Measurements from ENCODE around the gene KRTAP10-3. TPM values are rescaled to one million over a fixed set of nuclear protein-coding genes. Genes with fewer than 3 reads are reported as not detected.

KRTAP10-3 gene
- polyA plus RNA-seq, 1 of the 3 experiments (the other 2 are of a cell fraction), result not detected

- no peak overlapping the region for H3K9ac ChIP-seq
- no peaks in the 10 kb centered on the region for H3K36me3 ChIP-seq (replicated peaks in 1 of 2; ENCODE audit: control insufficient read depth in 1 of 2, insufficient read depth in 2 of 2, low read length in 1 of 2)
- no peak overlapping the region for H3K27ac ChIP-seq (ENCODE audit: low read depth in 2 of 2, low read length in 1 of 2)
- ChIA-PET POLR2A (no interaction called here), CTCF (interaction anchor here (0.6 to 3.4 kb wide), 14 partner anchors 8 to 282 kb away, joined by 3 to 31 read pairs (median 4); partner anchors contain the start of gene KRTAP10-12)
- no peaks in the 10 kb centered on the region for H3K9me2 ChIP-seq
- TF ChIP-seq ELF1 (IDR thresholded peaks at IDR 0.05), result no peak
- H3K4me3 ChIP-seq (ENCODE audit: low read depth in 2 of 2, low read length in 1 of 2), result no peak overlapping the region
- no peaks in the 10 kb centered on the region for H3F3A ChIP-seq (replicated peaks; ENCODE audit: insufficient read depth)
- H3K79me2 ChIP-seq (ENCODE audit: insufficient read depth), result no peaks in the 10 kb centered on the region
- WGBS (ENCODE audit: low lambda C conversion rate), result 59% methylated on average over 10 of the region's 11 CpGs
- H4K20me1 ChIP-seq (ENCODE audit: insufficient read depth), result no peaks in the 10 kb centered on the region
- no peak overlapping the region for H2AFZ ChIP-seq (ENCODE audit: low read depth)
- peaks cover 0 to under 1% of the 10 kb centered on the region in 2 experiments; a peak in 1 of 4 replicates for H3K4me1 ChIP-seq (ENCODE audit: control insufficient read depth in 1 of 2, insufficient read depth in 2 of 2, low read depth in 1 of 2, low read length in 1 of 2)
- 0 out of 2 replicates have a peak, but pooled peaks cover 9% of the 10 kb centered on the region for H3K27me3 ChIP-seq (ENCODE audit: insufficient read depth)
- no peak overlapping the region for H3K4me2 ChIP-seq
- H3K9me3 ChIP-seq, result no peaks in the 10 kb centered on the region
- no peak for DNase-seq
These were observed 47.2 kb downstream of the KRTAP10-3 start for GRCh38 chr21:44511219-44511937.

- POLR2A ChIA-PET, result no interaction called here
- WGBS (ENCODE audit: low lambda C conversion rate), result 45% methylated on average over 13 of the region's 36 CpGs
- no peaks in the 10 kb centered on the region for H4K20me1 ChIP-seq (ENCODE audit: insufficient read depth)
- 0 out of 2 replicates have a peak, but pooled peaks cover 9% of the 10 kb centered on the region for H3K27me3 ChIP-seq (ENCODE audit: insufficient read depth)
- H3F3A ChIP-seq (replicated peaks; ENCODE audit: insufficient read depth), result no peaks in the 10 kb centered on the region
- no peaks in the 10 kb centered on the region for H3K9me3 ChIP-seq
- peak overlapping the region; percentile 33 for H3K4me2 ChIP-seq
- H3K27ac ChIP-seq (ENCODE audit: low read depth in 2 of 2, low read length in 1 of 2), result no peak overlapping the region
- no peaks in the 10 kb centered on the region; a peak in 1 of 4 replicates for H3K4me1 ChIP-seq (ENCODE audit: control insufficient read depth in 1 of 2, insufficient read depth in 2 of 2, low read depth in 1 of 2, low read length in 1 of 2)
- DNase-seq, result peak; percentile 83
- no peaks in the 10 kb centered on the region for H3K79me2 ChIP-seq (ENCODE audit: insufficient read depth)
- H3K9ac ChIP-seq, result no peak overlapping the region
- H3K4me3 ChIP-seq (ENCODE audit: low read depth in 2 of 2, low read length in 1 of 2), result peak overlapping the region in 1 of 2 experiments; percentile 41; a peak in 1 of 4 replicates
- CTCF ChIA-PET, result interaction anchor here (0.6 to 3.4 kb wide), 18 partner anchors 8 to 290 kb away, joined by 3 to 31 read pairs (median 4); partner anchors contain the start of genes KRTAP10-12 and UBE2G2
- H3K9me2 ChIP-seq, result no peaks in the 10 kb centered on the region
- H3K36me3 ChIP-seq (replicated peaks in 1 of 2; ENCODE audit: control insufficient read depth in 1 of 2, insufficient read depth in 2 of 2, low read length in 1 of 2), result no peaks in the 10 kb centered on the region
- no peak overlapping the region for H2AFZ ChIP-seq (ENCODE audit: low read depth)
- TF ChIP-seq GABPA (IDR thresholded peaks at IDR 0.05; ENCODE audit: low read depth) (no peak), NFIC (IDR thresholded peaks at IDR 0.05; ENCODE audit: borderline replicate concordance) (no peak), JUND (IDR thresholded peaks at IDR 0.05) (no peak), TCF12 (IDR thresholded peaks at IDR 0.05) (no peak), CHD2 (IDR thresholded peaks at IDR 0.05; ENCODE audit: low read length, partially characterized antibody) (no peak), PBX3 (IDR thresholded peaks at IDR 0.05) (no peak), FOSL2 (IDR thresholded peaks at IDR 0.05; ENCODE audit: borderline replicate concordance, low read depth) (no peak), USF1 (IDR thresholded peaks at IDR 0.05; ENCODE audit: borderline replicate concordance, low read depth) (no peak), MXI1 (IDR thresholded peaks at IDR 0.05; ENCODE audit: low read depth, low read length) (no peak), EP300 (IDR thresholded peaks at IDR 0.05; ENCODE audit: borderline replicate concordance in 1 of 2, low read depth in 1 of 2, low read length in 1 of 2) (no peak), IRF3 (IDR thresholded peaks at IDR 0.05; ENCODE audit: low read depth, low read length) (no peak), SMC3 (IDR thresholded peaks at IDR 0.05; ENCODE audit: low read depth, low read length) (peak; percentile 44), RCOR1 (IDR thresholded peaks at IDR 0.05; ENCODE audit: low read length) (no peak), RAD21 (IDR thresholded peaks at IDR 0.05; ENCODE audit: low read length) (peak; percentile 60), FOXM1 (IDR thresholded peaks at IDR 0.05; ENCODE audit: low read depth) (no peak), GATA2 (CRISPR knock-in tag; IDR thresholded peaks at IDR 0.05) (no peak), EZH2phosphoT487 (IDR thresholded peaks at IDR 0.05; ENCODE audit: borderline replicate concordance, low read depth) (no peak), TEAD4 (IDR thresholded peaks at IDR 0.05; ENCODE audit: borderline replicate concordance, insufficient read depth) (no peak)
- TF ChIP-seq, protein P1, sequence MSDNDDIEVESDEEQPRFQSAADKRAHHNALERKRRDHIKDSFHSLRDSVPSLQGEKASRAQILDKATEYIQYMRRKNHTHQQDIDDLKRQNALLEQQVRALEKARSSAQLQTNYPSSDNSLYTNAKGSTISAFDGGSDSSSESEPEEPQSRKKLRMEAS (IDR thresholded peaks at IDR 0.05; ENCODE audit: low read depth), result no peak
- TF ChIP-seq, protein P2, sequence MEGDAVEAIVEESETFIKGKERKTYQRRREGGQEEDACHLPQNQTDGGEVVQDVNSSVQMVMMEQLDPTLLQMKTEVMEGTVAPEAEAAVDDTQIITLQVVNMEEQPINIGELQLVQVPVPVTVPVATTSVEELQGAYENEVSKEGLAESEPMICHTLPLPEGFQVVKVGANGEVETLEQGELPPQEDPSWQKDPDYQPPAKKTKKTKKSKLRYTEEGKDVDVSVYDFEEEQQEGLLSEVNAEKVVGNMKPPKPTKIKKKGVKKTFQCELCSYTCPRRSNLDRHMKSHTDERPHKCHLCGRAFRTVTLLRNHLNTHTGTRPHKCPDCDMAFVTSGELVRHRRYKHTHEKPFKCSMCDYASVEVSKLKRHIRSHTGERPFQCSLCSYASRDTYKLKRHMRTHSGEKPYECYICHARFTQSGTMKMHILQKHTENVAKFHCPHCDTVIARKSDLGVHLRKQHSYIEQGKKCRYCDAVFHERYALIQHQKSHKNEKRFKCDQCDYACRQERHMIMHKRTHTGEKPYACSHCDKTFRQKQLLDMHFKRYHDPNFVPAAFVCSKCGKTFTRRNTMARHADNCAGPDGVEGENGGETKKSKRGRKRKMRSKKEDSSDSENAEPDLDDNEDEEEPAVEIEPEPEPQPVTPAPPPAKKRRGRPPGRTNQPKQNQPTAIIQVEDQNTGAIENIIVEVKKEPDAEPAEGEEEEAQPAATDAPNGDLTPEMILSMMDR (IDR thresholded peaks at IDR 0.05), result peak; percentile 85
These were observed 47.9 kb downstream of the KRTAP10-3 start for GRCh38 chr21:44510508-44511218.

All from SK-N-SH (cell line).